ENCODE measurements around the gene ATF5. TPM values are rescaled to one million over a fixed set of nuclear protein-coding genes. Genes with fewer than 3 reads are reported as not detected.

Gene ATF5
- total and polyA plus RNA-seq, 2 donors (not counting 1 experiment from before 2014, with no cell fraction given) = 9.0 to 37.6 TPM

- no peak overlapping the region for H3K4me2 ChIP-seq (replicated peaks; ENCODE audit: low read depth, low read length, poor library complexity, severe bottlenecking)
- Mint-ChIP-seq H3K4me1 (peaks cover 11% of the 10 kb centered on the region), H3K4me3 (no peak overlapping the region), H3K27me3 (no peaks in the 10 kb centered on the region), H3K9me3 (ENCODE audit: insufficient read depth) (no peaks in the 10 kb centered on the region), H3K27ac (no peak overlapping the region)
- TF ChIP-seq CTCF (IDR thresholded peaks at IDR 0.05) (no peak), EZH2 (IDR thresholded peaks at IDR 0.05; ENCODE audit: borderline replicate concordance, insufficient read depth, low read depth, low read length, poor library complexity, severe bottlenecking) (no peak)
- ChIA-PET CTCF (no interaction called here), POLR2A (no interaction called here)
- H3K27me3 ChIP-seq (replicated peaks in 1 of 4; ENCODE audit: control extremely low read depth in 1 of 4, control insufficient read depth in 3 of 4, insufficient read depth in 4 of 4, low read length in 3 of 4) = no peaks in the 10 kb centered on the region
- H2AFZ ChIP-seq (ENCODE audit: insufficient read depth, low read depth, low read length, poor library complexity, severe bottlenecking) = no peak overlapping the region
- H3K36me3 ChIP-seq (replicated peaks in 1 of 2; ENCODE audit: control extremely low read depth in 1 of 2, control insufficient read depth in 1 of 2, extremely low read depth in 1 of 2, insufficient read depth in 2 of 2, low read length in 1 of 2) = peaks cover 0 to 62% of the 10 kb centered on the region in 2 experiments
- no peak overlapping the region for H3K9ac ChIP-seq (ENCODE audit: low read length)
- peaks cover 8% of the 10 kb centered on the region for H3K79me2 ChIP-seq (ENCODE audit: control insufficient read depth, insufficient read depth, low read length)
- no peaks in the 10 kb centered on the region for H3K9me3 ChIP-seq (ENCODE audit: control extremely low read depth in 1 of 3, control insufficient read depth in 2 of 3, insufficient read depth in 1 of 3, low read length in 2 of 3)
- 96% methylated on average over 14 of the region's 14 CpGs for WGBS (ENCODE audit: insufficient coverage)
- intact Hi-C loops (cut with micrococcal nuclease) = no loop called here
- no peak overlapping the region for H3K4me3 ChIP-seq (ENCODE audit: control extremely low read depth in 1 of 5, extremely low read depth in 1 of 5, insufficient read depth in 1 of 5, low read depth in 2 of 5, low read length in 4 of 5)
- no peak overlapping the region for H3K27ac ChIP-seq (ENCODE audit: low read length in 2 of 2)
- ATAC-seq (ENCODE audit: low read depth) (no peak), DNase-seq (no peak)
- H4K20me1 ChIP-seq (ENCODE audit: control insufficient read depth, insufficient read depth, low read length, poor library complexity, severe bottlenecking) = peaks cover 50% of the 10 kb centered on the region
- peaks cover 7 to 12% of the 10 kb centered on the region in 2 donors for H3K4me1 ChIP-seq (ENCODE audit: control insufficient read depth in 2 of 2, insufficient read depth in 2 of 2, low read length in 2 of 2)
Measured at GRCh38 chr19:49882643-49883042, 46.4 kb upstream of the ATF5 start.

DNA sequence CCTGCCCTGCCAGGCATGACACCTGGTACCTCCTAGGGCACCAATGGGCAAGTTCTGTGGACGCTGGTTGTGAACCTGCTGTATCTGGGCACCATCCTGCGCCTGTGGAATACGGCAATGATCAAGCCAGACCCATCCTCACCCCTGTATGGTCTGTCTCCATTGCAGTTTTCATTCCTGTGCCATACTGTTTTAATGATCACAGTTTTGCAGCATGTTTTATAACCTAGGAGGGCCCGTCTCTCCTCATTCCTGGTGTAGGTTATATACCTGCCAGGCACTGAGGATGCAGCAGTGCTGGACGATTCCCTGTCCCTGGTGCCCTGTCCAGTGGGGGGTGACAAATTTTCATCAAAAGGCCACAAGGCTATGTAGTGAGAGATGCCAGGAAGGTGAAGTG lies 45.9 kb upstream of the ATF5 start:
- Histone ChIP-seq H3K36me3 (replicated peaks in 1 of 2; ENCODE audit: control extremely low read depth in 1 of 2, control insufficient read depth in 1 of 2, extremely low read depth in 1 of 2, insufficient read depth in 2 of 2, low read length in 1 of 2) (peaks cover 0 to 62% of the 10 kb centered on the region in 2 experiments), H3K4me1 (ENCODE audit: control insufficient read depth in 2 of 2, insufficient read depth in 2 of 2, low read length in 2 of 2) (peaks cover 5 to 11% of the 10 kb centered on the region in 2 donors), H4K20me1 (ENCODE audit: control insufficient read depth, insufficient read depth, low read length, poor library complexity, severe bottlenecking) (peaks cover 51% of the 10 kb centered on the region), H3K27ac (ENCODE audit: low read length in 2 of 2) (no peak overlapping the region), H3K27me3 (replicated peaks in 1 of 4; ENCODE audit: control extremely low read depth in 1 of 4, control insufficient read depth in 3 of 4, insufficient read depth in 4 of 4, low read length in 3 of 4) (no peaks in the 10 kb centered on the region), H3K4me2 (replicated peaks; ENCODE audit: low read depth, low read length, poor library complexity, severe bottlenecking) (no peak overlapping the region), H3K9me3 (ENCODE audit: control extremely low read depth in 1 of 3, control insufficient read depth in 2 of 3, insufficient read depth in 1 of 3, low read length in 2 of 3) (no peaks in the 10 kb centered on the region), H3K4me3 (ENCODE audit: control extremely low read depth in 1 of 5, extremely low read depth in 1 of 5, insufficient read depth in 1 of 5, low read depth in 2 of 5, low read length in 4 of 5) (no peak overlapping the region), H2AFZ (ENCODE audit: insufficient read depth, low read depth, low read length, poor library complexity, severe bottlenecking) (no peak overlapping the region), H3K9ac (ENCODE audit: low read length) (no peak overlapping the region), H3K79me2 (ENCODE audit: control insufficient read depth, insufficient read depth, low read length) (peaks cover 7% of the 10 kb centered on the region)
- ChIA-PET POLR2A (no interaction called here), CTCF (no interaction called here)
- Mint-ChIP-seq H3K9me3 (ENCODE audit: insufficient read depth) (no peaks in the 10 kb centered on the region), H3K27ac (no peak overlapping the region), H3K4me1 (peaks cover 8% of the 10 kb centered on the region), H3K4me3 (no peak overlapping the region), H3K27me3 (no peaks in the 10 kb centered on the region)
- ATAC-seq (ENCODE audit: low read depth) = no peak
- TF ChIP-seq EZH2 (IDR thresholded peaks at IDR 0.05; ENCODE audit: borderline replicate concordance, insufficient read depth, low read depth, low read length, poor library complexity, severe bottlenecking) (no peak), CTCF (IDR thresholded peaks at IDR 0.05) (no peak)
- no peak for DNase-seq
- intact Hi-C loops (cut with micrococcal nuclease) = no loop called here
- 100% methylated on average over 5 of the region's 5 CpGs for WGBS (ENCODE audit: insufficient coverage)

All from B cell (primary cell).